Measurements from ENCODE around the gene INPP5E. TPM values are rescaled to one million over a fixed set of nuclear protein-coding genes. Genes with fewer than 3 reads are reported as not detected.

INPP5E gene
- total and polyA plus RNA-seq, 2 experiments from 2014 or later, result 5.8 to 13.4 TPM

GRCh38 chr9:136397643-136398042 lies 42.0 kb downstream of the INPP5E start:
- H3K4me2 ChIP-seq, result no peak overlapping the region
- Mint-ChIP-seq H3K4me1 (peaks cover 9% of the 10 kb centered on the region), H3K27ac (no peak overlapping the region), H3K27me3 (ENCODE audit: insufficient read depth, low read depth, poor library complexity) (peaks cover 17% of the 10 kb centered on the region), H3K4me3 (no peak overlapping the region; the same call in 2 of the 3 replicates), H3K9me3 (no peaks in the 10 kb centered on the region; the same call in 2 of the 3 replicates), H3K36me3 (ENCODE audit: low read depth) (peaks cover 62% of the 10 kb centered on the region)
- DNase-seq (ENCODE audit: low spot score), result no peak
- peaks cover 26% of the 10 kb centered on the region for H3K79me2 ChIP-seq (replicated peaks; ENCODE audit: insufficient read depth)
- peaks cover 3% of the 10 kb centered on the region; the same call in 1 of the 2 replicates for H3K4me1 ChIP-seq (ENCODE audit: insufficient read depth)
- no peak overlapping the region for H2AFZ ChIP-seq
- peaks cover 14% of the 10 kb centered on the region; the same call in 1 of the 2 replicates for H3K36me3 ChIP-seq (ENCODE audit: insufficient read depth)
- no peaks in the 10 kb centered on the region for H3K27me3 ChIP-seq (ENCODE audit: insufficient read depth)
- peaks cover 25% of the 10 kb centered on the region for H3F3A ChIP-seq (replicated peaks; ENCODE audit: low read depth)
- no peaks in the 10 kb centered on the region for H3K9me2 ChIP-seq (ENCODE audit: insufficient read depth)
- peaks cover 6% of the 10 kb centered on the region; the same call in 1 of the 2 replicates for H4K20me1 ChIP-seq (replicated peaks; ENCODE audit: insufficient read depth)
- ATAC-seq, result no peak
- TF ChIP-seq POLR2AphosphoS5 (IDR thresholded peaks at IDR 0.05; ENCODE audit: low read depth), result no peak
- TF ChIP-seq JUNB (IDR thresholded peaks at IDR 0.05; ENCODE audit: unreplicated experiment), result no peak
- TF ChIP-seq, protein P1, sequence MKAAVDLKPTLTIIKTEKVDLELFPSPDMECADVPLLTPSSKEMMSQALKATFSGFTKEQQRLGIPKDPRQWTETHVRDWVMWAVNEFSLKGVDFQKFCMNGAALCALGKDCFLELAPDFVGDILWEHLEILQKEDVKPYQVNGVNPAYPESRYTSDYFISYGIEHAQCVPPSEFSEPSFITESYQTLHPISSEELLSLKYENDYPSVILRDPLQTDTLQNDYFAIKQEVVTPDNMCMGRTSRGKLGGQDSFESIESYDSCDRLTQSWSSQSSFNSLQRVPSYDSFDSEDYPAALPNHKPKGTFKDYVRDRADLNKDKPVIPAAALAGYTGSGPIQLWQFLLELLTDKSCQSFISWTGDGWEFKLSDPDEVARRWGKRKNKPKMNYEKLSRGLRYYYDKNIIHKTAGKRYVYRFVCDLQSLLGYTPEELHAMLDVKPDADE (IDR thresholded peaks at IDR 0.05), result no peak
- TF ChIP-seq EZH2 (IDR thresholded peaks at IDR 0.05; ENCODE audit: low read depth, unreplicated experiment), result no peak
- no peak for TF ChIP-seq CREB1 (CRISPR knock-in tag; IDR thresholded peaks at IDR 0.05; ENCODE audit: low read depth)
- no peak for TF ChIP-seq EZH2phosphoT487 (IDR thresholded peaks at IDR 0.05; ENCODE audit: unreplicated experiment)
- TF ChIP-seq, protein P2, sequence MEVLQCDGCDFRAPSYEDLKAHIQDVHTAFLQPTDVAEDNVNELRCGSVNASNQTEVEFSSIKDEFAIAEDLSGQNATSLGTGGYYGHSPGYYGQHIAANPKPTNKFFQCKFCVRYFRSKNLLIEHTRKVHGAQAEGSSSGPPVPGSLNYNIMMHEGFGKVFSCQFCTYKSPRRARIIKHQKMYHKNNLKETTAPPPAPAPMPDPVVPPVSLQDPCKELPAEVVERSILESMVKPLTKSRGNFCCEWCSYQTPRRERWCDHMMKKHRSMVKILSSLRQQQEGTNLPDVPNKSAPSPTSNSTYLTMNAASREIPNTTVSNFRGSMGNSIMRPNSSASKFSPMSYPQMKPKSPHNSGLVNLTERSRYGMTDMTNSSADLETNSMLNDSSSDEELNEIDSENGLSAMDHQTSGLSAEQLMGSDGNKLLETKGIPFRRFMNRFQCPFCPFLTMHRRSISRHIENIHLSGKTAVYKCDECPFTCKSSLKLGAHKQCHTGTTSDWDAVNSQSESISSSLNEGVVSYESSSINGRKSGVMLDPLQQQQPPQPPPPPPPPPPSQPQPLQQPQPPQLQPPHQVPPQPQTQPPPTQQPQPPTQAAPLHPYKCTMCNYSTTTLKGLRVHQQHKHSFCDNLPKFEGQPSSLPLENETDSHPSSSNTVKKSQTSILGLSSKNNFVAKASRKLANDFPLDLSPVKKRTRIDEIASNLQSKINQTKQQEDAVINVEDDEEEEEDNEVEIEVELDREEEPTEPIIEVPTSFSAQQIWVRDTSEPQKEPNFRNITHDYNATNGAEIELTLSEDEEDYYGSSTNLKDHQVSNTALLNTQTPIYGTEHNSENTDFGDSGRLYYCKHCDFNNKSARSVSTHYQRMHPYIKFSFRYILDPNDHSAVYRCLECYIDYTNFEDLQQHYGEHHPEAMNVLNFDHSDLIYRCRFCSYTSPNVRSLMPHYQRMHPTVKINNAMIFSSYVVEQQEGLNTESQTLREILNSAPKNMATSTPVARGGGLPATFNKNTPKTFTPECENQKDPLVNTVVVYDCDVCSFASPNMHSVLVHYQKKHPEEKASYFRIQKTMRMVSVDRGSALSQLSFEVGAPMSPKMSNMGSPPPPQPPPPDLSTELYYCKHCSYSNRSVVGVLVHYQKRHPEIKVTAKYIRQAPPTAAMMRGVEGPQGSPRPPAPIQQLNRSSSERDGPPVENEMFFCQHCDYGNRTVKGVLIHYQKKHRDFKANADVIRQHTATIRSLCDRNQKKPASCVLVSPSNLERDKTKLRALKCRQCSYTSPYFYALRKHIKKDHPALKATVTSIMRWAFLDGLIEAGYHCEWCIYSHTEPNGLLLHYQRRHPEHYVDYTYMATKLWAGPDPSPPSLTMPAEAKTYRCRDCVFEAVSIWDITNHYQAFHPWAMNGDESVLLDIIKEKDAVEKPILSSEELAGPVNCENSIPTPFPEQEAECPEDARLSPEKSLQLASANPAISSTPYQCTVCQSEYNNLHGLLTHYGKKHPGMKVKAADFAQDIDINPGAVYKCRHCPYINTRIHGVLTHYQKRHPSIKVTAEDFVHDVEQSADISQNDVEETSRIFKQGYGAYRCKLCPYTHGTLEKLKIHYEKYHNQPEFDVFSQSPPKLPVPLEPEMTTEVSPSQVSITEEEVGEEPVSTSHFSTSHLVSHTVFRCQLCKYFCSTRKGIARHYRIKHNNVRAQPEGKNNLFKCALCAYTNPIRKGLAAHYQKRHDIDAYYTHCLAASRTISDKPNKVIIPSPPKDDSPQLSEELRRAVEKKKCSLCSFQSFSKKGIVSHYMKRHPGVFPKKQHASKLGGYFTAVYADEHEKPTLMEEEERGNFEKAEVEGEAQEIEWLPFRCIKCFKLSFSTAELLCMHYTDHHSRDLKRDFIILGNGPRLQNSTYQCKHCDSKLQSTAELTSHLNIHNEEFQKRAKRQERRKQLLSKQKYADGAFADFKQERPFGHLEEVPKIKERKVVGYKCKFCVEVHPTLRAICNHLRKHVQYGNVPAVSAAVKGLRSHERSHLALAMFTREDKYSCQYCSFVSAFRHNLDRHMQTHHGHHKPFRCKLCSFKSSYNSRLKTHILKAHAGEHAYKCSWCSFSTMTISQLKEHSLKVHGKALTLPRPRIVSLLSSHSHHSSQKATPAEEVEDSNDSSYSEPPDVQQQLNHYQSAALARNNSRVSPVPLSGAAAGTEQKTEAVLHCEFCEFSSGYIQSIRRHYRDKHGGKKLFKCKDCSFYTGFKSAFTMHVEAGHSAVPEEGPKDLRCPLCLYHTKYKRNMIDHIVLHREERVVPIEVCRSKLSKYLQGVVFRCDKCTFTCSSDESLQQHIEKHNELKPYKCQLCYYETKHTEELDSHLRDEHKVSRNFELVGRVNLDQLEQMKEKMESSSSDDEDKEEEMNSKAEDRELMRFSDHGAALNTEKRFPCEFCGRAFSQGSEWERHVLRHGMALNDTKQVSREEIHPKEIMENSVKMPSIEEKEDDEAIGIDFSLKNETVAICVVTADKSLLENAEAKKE (CRISPR knock-in tag; IDR thresholded peaks at IDR 0.05), result no peak
- TF ChIP-seq REST (IDR thresholded peaks at IDR 0.05; ENCODE audit: unreplicated experiment), result no peak
- TF ChIP-seq NANOG (IDR thresholded peaks at IDR 0.05; ENCODE audit: borderline replicate concordance), result no peak
- no peak for TF ChIP-seq ZNF114 (CRISPR knock-in tag; IDR thresholded peaks at IDR 0.05)
- no peak overlapping the region for H3K4me3 ChIP-seq
- H3K27ac ChIP-seq (ENCODE audit: low read depth), result no peak overlapping the region
